ENCODE data around the gene MGRN1. TPM values are rescaled to one million over a fixed set of nuclear protein-coding genes. Genes with fewer than 3 reads are reported as not detected.

The MGRN1 gene
- total and polyA plus RNA-seq, 4 donors = 29.5 to 113 (median 68.9) TPM

DNA sequence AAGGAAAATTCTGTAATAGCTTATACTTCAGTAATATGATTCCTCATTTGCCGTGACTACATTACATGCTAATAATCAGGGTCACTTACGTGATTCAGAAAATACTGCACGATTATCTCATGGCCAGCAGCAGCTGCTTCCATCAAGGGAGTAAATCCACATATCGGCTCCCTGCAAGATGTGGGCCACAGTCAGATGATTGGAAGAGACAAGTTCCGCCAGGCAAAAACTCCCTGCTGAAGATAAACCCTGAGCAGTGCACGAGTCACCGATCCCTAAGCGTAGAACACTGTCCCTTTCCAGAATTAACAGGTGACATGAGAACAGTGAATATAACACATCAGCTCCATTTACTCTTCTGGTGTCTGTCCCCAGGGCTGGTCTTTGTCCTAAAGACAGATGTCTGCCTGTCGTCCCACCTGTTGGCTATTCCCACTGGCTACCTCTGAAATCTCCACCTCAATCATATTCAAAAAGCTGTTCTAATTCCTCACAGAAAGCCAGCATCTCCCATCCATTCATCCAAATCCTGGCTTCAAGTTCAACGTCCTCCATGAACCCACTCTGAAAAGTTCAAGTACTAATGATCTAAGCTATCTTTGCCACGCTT lies 100.1 kb downstream of the MGRN1 start:
- Histone ChIP-seq H3K27ac (ENCODE audit: low read depth, low read length) (no peak overlapping the region), H3K36me3 (ENCODE audit: control insufficient read depth, insufficient read depth, low read length) (peaks cover 54% of the 10 kb centered on the region), H3K4me1 (ENCODE audit: control insufficient read depth, insufficient read depth, low read length) (no peaks in the 10 kb centered on the region), H3K9me3 (ENCODE audit: control insufficient read depth, insufficient read depth, low read length) (no peaks in the 10 kb centered on the region), H3K4me3 (ENCODE audit: low read depth, low read length) (no peak overlapping the region), H3K27me3 (ENCODE audit: control insufficient read depth, insufficient read depth, low read length) (no peaks in the 10 kb centered on the region)
- WGBS (ENCODE audit: insufficient coverage) = 94% methylated on average over 10 of the region's 11 CpGs
- DNase-seq (ENCODE audit: low read depth in 4 of 6, low spot score in 6 of 6) = no peak

DNA sequence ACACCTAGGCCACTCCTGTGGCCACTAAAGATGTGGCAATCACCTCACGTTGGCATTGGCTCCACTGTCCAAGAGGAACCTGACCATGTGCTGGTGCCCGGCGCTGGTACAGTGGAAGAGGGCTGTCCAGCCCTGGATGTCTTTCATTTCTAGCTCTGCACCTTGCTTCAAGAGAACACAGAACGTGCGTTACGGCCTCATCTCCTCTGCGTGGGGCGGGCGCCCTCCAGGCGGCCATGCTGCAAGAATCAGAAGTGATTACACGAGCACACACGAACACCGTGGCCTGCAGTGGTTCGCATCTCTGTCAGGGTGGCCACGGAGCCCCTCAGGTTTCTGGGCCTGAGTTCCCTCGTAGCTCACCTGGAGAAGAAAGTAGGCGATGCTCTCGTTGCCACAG lies 102.0 kb downstream of the MGRN1 start:
- 94% methylated on average over 18 of the region's 18 CpGs for WGBS (ENCODE audit: insufficient coverage)
- no peak for DNase-seq (ENCODE audit: low read depth in 4 of 6, low spot score in 6 of 6)
- no peaks in the 10 kb centered on the region for H3K27me3 ChIP-seq (ENCODE audit: control insufficient read depth, insufficient read depth, low read length)
- no peak overlapping the region for H3K4me3 ChIP-seq (ENCODE audit: low read depth, low read length)
- H3K36me3 ChIP-seq (ENCODE audit: control insufficient read depth, insufficient read depth, low read length) = peaks cover 56% of the 10 kb centered on the region
- H3K4me1 ChIP-seq (ENCODE audit: control insufficient read depth, insufficient read depth, low read length) = no peaks in the 10 kb centered on the region
- no peak overlapping the region for H3K27ac ChIP-seq (ENCODE audit: low read depth, low read length)
- H3K9me3 ChIP-seq (ENCODE audit: control insufficient read depth, insufficient read depth, low read length) = no peaks in the 10 kb centered on the region

DNA sequence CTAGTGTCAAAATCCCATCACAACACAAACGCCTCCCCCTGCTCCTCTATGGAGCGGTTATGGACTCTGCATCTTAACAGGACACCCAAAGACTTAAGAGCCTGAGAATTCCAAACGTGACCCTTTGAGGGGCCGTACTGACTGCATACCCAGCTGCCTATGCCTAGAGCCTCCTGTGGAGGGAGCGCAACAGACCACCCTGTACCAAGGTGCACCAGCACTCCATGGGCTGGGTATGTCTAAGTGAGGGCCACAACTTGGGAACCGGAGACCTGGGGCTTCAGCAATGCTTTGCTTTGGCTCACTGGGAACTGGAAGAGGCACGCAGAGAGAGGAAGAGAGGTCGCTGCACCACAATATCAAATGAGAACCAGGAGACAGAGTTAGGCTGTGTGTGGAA lies 104.0 kb downstream of the MGRN1 start:
- peaks cover 5% of the 10 kb centered on the region for H3K4me1 ChIP-seq (ENCODE audit: control insufficient read depth, insufficient read depth, low read length)
- no peaks in the 10 kb centered on the region for H3K9me3 ChIP-seq (ENCODE audit: control insufficient read depth, insufficient read depth, low read length)
- no peak overlapping the region for H3K4me3 ChIP-seq (ENCODE audit: low read depth, low read length)
- no peak for DNase-seq (ENCODE audit: low read depth in 4 of 6, low spot score in 6 of 6)
- 96% methylated on average over 4 of the region's 8 CpGs for WGBS (ENCODE audit: insufficient coverage)
- no peaks in the 10 kb centered on the region for H3K27me3 ChIP-seq (ENCODE audit: control insufficient read depth, insufficient read depth, low read length)
- H3K36me3 ChIP-seq (ENCODE audit: control insufficient read depth, insufficient read depth, low read length) = peaks cover 46% of the 10 kb centered on the region
- H3K27ac ChIP-seq (ENCODE audit: low read depth, low read length) = no peak overlapping the region

DNA sequence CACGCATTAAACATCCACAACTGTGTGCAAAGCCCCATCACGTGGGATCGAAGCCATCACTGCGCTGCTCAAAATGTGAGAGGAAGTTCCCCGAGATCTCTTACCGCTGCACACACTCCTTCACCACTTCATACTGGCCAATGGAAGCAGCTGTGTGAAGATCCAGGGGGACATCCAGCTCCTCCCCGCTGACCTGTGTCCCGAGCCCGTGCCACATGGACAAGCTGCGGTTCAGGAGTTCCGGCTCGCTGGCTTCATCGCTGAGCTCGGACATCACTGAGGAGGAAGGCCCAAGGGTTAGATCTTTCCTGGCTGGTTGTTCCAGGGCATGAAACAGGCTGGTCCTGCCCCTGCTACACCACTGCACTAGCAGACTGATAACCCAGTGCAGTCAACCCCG lies 105.2 kb downstream of the MGRN1 start:
- Histone ChIP-seq H3K36me3 (ENCODE audit: control insufficient read depth, insufficient read depth, low read length) (peaks cover 44% of the 10 kb centered on the region), H3K27ac (ENCODE audit: low read depth, low read length) (no peak overlapping the region), H3K9me3 (ENCODE audit: control insufficient read depth, insufficient read depth, low read length) (no peaks in the 10 kb centered on the region), H3K4me3 (ENCODE audit: low read depth, low read length) (no peak overlapping the region), H3K4me1 (ENCODE audit: control insufficient read depth, insufficient read depth, low read length) (peaks cover 6% of the 10 kb centered on the region), H3K27me3 (ENCODE audit: control insufficient read depth, insufficient read depth, low read length) (no peaks in the 10 kb centered on the region)
- WGBS (ENCODE audit: insufficient coverage) = 96% methylated on average over 13 of the region's 15 CpGs
- no peak for DNase-seq (ENCODE audit: low read depth in 4 of 6, low spot score in 6 of 6)

DNA sequence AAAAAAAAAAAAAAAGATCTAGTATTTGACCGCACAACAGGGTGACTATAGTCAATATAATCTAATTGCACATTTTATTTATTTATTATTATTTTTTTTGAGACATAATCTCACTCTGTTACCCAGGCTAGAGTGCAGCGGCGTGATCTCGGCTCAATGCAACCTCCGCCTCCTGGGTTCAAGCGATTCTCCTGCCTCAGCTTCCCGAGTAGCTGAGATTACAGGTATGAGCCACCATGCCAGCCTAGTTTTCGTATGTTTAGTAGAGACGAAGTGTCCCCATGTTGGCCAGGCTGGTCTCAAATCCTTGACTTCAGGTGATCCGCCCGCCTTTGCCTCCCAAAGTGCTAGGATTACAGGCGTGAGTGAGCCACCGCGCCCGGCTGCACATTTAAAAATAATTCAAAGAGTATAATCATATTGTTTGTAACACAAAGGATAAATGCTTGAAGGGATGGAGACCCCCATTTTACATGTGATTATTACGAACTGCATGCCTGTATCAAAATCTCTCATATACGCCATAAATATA lies 108.7 kb downstream of the MGRN1 start:
- Histone ChIP-seq H3K9me3 (ENCODE audit: control insufficient read depth, insufficient read depth, low read length) (no peaks in the 10 kb centered on the region), H3K4me3 (ENCODE audit: low read depth, low read length) (peak overlapping the region; percentile 80), H3K27me3 (ENCODE audit: control insufficient read depth, insufficient read depth, low read length) (no peaks in the 10 kb centered on the region), H3K36me3 (ENCODE audit: control insufficient read depth, insufficient read depth, low read length) (peaks cover 20% of the 10 kb centered on the region), H3K27ac (ENCODE audit: low read depth, low read length) (no peak overlapping the region), H3K4me1 (ENCODE audit: control insufficient read depth, insufficient read depth, low read length) (peaks cover 17% of the 10 kb centered on the region)
- 23% methylated on average over 5 of the region's 17 CpGs for WGBS (ENCODE audit: insufficient coverage)
- peak in 1 of 6 donors; percentile 2 for DNase-seq (ENCODE audit: low read depth in 4 of 6, low spot score in 6 of 6)

DNA sequence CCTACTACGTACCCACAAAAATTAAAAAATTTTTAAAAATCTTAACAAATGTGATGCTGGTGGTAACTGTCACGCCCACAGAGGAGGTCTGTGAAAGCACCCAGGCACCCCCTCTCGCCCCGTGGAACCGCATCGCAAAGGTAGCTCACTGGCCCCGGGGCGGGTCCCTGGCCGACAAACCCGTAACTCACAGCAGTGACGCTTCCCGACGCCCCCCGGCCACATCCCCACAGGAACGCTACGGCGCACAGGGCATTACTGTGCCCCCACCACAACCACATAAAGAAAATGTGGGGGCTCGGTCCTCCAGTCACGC lies 109.1 kb downstream of the MGRN1 start:
- no peak for DNase-seq (ENCODE audit: low read depth in 4 of 6, low spot score in 6 of 6)
- no peaks in the 10 kb centered on the region for H3K27me3 ChIP-seq (ENCODE audit: control insufficient read depth, insufficient read depth, low read length)
- WGBS (ENCODE audit: insufficient coverage) = 0% methylated on average over 18 of the region's 19 CpGs
- peak overlapping the region; percentile 80 for H3K27ac ChIP-seq (ENCODE audit: low read depth, low read length)
- H3K4me3 ChIP-seq (ENCODE audit: low read depth, low read length) = peak overlapping the region; percentile 80
- H3K4me1 ChIP-seq (ENCODE audit: control insufficient read depth, insufficient read depth, low read length) = peaks cover 17% of the 10 kb centered on the region
- H3K9me3 ChIP-seq (ENCODE audit: control insufficient read depth, insufficient read depth, low read length) = no peaks in the 10 kb centered on the region
- H3K36me3 ChIP-seq (ENCODE audit: control insufficient read depth, insufficient read depth, low read length) = peaks cover 15% of the 10 kb centered on the region

DNA sequence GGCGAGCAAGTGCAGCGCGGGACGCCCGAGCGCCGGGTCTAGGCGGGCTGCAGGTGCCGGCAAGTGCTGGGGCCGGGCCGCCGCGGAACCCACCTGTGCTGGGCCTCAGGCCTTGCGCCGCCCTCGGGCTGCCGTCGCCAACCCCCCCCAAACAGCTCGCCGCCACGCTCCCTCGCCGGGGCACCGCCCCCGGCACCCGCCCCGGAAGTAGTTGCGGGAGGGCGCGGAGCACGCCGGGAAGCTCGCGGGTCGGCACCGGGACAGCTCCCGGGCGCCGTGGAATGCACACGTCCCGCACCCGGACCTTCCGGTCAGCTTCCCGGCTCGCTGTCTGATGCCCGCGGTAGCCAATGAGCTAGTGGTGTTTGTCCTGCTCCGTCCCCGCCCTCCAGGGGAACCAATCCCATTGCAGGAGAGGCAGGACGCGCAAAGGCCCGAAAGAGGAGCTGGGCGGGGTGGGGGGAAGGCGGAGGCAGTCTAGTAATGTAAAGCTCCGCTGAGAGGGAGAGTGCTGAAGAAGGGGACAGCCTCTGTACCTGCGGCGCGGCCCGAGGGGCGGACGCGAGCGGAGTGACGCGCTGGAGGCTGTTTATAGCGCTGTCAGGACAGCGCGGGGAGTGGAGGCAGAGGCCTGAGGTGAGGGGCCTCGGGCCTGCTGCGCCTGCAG lies 109.6 kb downstream of the MGRN1 start, which contains the start of the genes ANKS3 and DNAAF8:
ANKS3 (minus strand) TSS at position 209 of the 667 bp plus-strand sequence. CDS start 4,122 bp downstream, outside the sequence.
DNAAF8 (plus strand) TSS at position 475 of the 667 bp plus-strand sequence. CDS start 1,978 bp downstream, outside the sequence.
- peak; percentile 81 to 97 (median 89) for DNase-seq (ENCODE audit: low read depth in 4 of 6, low spot score in 6 of 6)

DNA sequence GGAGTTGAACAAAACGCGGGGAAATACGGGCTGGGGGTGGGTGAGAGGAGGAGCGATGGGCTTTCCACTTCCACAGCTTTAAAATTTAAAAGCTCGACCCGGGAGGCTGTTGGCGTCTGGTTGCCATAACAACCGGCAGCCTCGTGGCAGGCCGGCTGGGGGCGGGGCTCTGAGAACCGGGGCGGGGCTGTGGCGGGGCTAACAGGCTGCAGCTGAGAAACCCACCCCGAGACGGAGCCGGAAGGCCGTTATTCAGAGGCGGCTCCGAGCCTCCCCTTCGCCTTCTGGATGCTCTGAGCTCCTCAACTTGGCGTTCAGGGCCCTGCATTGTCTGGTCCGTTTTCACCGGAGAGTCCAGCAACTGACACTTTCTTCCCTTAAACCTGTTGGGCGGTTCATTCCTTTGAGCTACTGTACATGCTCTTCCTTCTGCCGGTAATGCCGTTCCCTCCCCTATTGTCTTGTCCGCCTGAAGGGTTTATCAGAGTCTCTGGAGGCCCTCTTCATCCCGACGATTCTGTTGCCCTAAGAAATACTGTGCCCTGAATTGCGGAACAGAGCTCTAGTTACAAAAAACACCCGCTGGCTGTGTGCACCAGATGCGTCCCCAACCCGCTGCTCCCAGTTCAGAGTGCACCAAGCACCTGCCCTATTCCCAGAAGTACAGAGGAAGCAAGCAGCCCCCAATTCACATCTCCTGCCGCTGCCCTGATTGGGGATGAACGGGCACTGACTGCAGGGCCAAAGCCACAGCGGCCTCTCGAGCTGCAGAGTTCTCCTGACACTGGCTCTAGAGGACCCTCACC lies 110.3 kb downstream of the MGRN1 start:
- Histone ChIP-seq H3K27me3 (ENCODE audit: control insufficient read depth, insufficient read depth, low read length) (no peaks in the 10 kb centered on the region), H3K9me3 (ENCODE audit: control insufficient read depth, insufficient read depth, low read length) (no peaks in the 10 kb centered on the region), H3K27ac (ENCODE audit: low read depth, low read length) (peak overlapping the region; percentile 80), H3K4me3 (ENCODE audit: low read depth, low read length) (peak overlapping the region; percentile 80), H3K4me1 (ENCODE audit: control insufficient read depth, insufficient read depth, low read length) (peaks cover 17% of the 10 kb centered on the region), H3K36me3 (ENCODE audit: control insufficient read depth, insufficient read depth, low read length) (peaks cover 8% of the 10 kb centered on the region)
- 5% methylated on average over 37 of the region's 38 CpGs for WGBS (ENCODE audit: insufficient coverage)
- DNase-seq (ENCODE audit: low read depth in 4 of 6, low spot score in 6 of 6) = peak; percentile 49 to 96 (median 79)

More for the DNA sequence above, 109.6 kb downstream of the MGRN1 start, which contains the start of the genes ANKS3 and DNAAF8:
- Histone ChIP-seq H3K9me3 (ENCODE audit: control insufficient read depth, insufficient read depth, low read length) (no peaks in the 10 kb centered on the region), H3K27ac (ENCODE audit: low read depth, low read length) (peak within 1 kb of the TSS; percentile 80), H3K4me3 (ENCODE audit: low read depth, low read length) (peak within 1 kb of the TSS; percentile 80), H3K36me3 (ENCODE audit: control insufficient read depth, insufficient read depth, low read length) (peaks cover 10% of the 10 kb centered on the region), H3K4me1 (ENCODE audit: control insufficient read depth, insufficient read depth, low read length) (peaks cover 17% of the 10 kb centered on the region), H3K27me3 (ENCODE audit: control insufficient read depth, insufficient read depth, low read length) (no peaks in the 10 kb centered on the region)
- 0% methylated on average over 70 of the region's 70 CpGs for WGBS (ENCODE audit: insufficient coverage)

DNA sequence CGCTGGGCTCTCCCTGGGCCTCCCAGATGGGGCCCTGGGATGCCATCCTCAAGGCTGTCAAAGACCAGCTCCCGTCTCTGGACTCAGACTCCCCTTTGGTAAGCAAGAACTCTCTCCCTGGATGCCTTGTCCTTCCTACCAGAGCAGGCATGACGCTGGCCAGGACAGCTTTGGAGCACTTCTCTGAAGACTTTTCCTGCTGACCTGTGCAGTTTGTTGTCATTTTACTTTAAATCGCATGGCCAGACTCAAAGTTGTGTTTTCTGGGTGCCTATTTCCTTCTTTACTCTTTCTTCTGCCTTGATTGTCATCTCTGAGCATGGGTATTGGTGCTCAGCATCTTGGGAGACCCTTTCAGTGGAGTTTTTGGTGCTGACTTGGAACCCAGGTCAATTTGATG lies 111.9 kb downstream of the MGRN1 start:
- Histone ChIP-seq H3K27ac (ENCODE audit: low read depth, low read length) (no peak overlapping the region), H3K27me3 (ENCODE audit: control insufficient read depth, insufficient read depth, low read length) (no peaks in the 10 kb centered on the region), H3K9me3 (ENCODE audit: control insufficient read depth, insufficient read depth, low read length) (no peaks in the 10 kb centered on the region), H3K4me1 (ENCODE audit: control insufficient read depth, insufficient read depth, low read length) (peaks cover 17% of the 10 kb centered on the region), H3K36me3 (ENCODE audit: control insufficient read depth, insufficient read depth, low read length) (peaks cover 10% of the 10 kb centered on the region), H3K4me3 (ENCODE audit: low read depth, low read length) (no peak overlapping the region)
- DNase-seq (ENCODE audit: low read depth in 4 of 6, low spot score in 6 of 6) = no peak
- 85% methylated on average over 3 of the region's 4 CpGs for WGBS (ENCODE audit: insufficient coverage)
